ENCODE data around the gene MIPOL1. TPM values are rescaled to one million over a fixed set of nuclear protein-coding genes. Genes with fewer than 3 reads are reported as not detected.

The MIPOL1 gene
- total and polyA plus RNA-seq, 2 of the 4 experiments (the other 2 are of a cell fraction), result 2.7 to 5.9 TPM

DNA sequence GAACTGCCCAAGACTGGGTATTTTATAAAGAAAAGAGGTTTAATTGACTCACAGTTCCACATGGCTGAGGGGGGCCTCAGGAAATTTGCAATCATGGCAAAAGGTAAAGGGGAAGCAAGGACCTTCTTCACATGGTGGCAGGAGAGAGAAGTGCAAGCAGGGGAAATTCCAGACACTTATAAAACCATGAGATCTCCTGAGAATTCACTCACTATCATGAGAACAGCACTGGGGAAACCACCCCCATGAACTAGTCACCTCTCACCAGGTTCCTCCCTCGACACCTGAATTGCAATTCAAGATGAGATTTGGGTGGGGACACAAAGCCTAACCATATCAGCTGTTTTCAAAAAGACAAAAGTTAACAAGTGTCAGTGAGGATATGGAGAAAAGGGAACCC lies 284.7 kb downstream of the MIPOL1 start:
- no peak overlapping the region for H2BK20ac ChIP-seq (ENCODE audit: low read depth, low read length)
- dilution Hi-C loops (cut with HindIII; ENCODE audit: low sequenced_read_pairs, unreplicated experiment) (no loop called here), in situ Hi-C loops (cut with MboI; ENCODE audit: low sequenced_read_pairs) (no loop called here), intact Hi-C loops (cut with micrococcal nuclease) (no loop called here)
- H4K91ac ChIP-seq (ENCODE audit: insufficient read depth, low read depth, low read length), result no peak overlapping the region
- no peak overlapping the region for H3K9ac ChIP-seq (ENCODE audit: low read depth, low read length)
- no peak overlapping the region for H2AK9ac ChIP-seq (replicated peaks; ENCODE audit: low read depth, low read length, poor library complexity)
- H3K9me1 ChIP-seq (ENCODE audit: insufficient read depth, low read length), result no peaks in the 10 kb centered on the region
- no peak overlapping the region for H4K5ac ChIP-seq (ENCODE audit: low read depth, low read length)
- H4K20me1 ChIP-seq (ENCODE audit: insufficient read depth, low read length), result no peaks in the 10 kb centered on the region
- H2BK5ac ChIP-seq (ENCODE audit: low read depth, low read length, poor library complexity, severe bottlenecking), result no peak overlapping the region
- ChIA-PET CTCF (no interaction called here), POLR2A (ENCODE audit: unreplicated experiment) (no interaction called here)
- no peak for TF ChIP-seq NFE2L2 (IDR thresholded peaks at IDR 0.05; ENCODE audit: low read depth, low read length)
- no peak for TF ChIP-seq RAD21 (IDR thresholded peaks at IDR 0.05; ENCODE audit: low read length)
- no peak for TF ChIP-seq CHD1 (IDR thresholded peaks at IDR 0.05; ENCODE audit: low read depth, low read length)
- no peak for TF ChIP-seq BHLHE40 (IDR thresholded peaks at IDR 0.05; ENCODE audit: low read depth, low read length)
- no peak for TF ChIP-seq POLR2A (IDR thresholded peaks at IDR 0.05; ENCODE audit: low read depth, low read length)
- TF ChIP-seq MXI1 (IDR thresholded peaks at IDR 0.05; ENCODE audit: borderline replicate concordance, low read depth, low read length), result no peak
- TF ChIP-seq, protein P1, sequence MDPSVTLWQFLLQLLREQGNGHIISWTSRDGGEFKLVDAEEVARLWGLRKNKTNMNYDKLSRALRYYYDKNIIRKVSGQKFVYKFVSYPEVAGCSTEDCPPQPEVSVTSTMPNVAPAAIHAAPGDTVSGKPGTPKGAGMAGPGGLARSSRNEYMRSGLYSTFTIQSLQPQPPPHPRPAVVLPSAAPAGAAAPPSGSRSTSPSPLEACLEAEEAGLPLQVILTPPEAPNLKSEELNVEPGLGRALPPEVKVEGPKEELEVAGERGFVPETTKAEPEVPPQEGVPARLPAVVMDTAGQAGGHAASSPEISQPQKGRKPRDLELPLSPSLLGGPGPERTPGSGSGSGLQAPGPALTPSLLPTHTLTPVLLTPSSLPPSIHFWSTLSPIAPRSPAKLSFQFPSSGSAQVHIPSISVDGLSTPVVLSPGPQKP (IDR thresholded peaks at IDR 0.05; ENCODE audit: borderline replicate concordance, low read depth, low read length), result no peak
- no peak for TF ChIP-seq RCOR1 (IDR thresholded peaks at IDR 0.05; ENCODE audit: insufficient replicate concordance, low read length)
- no peak for TF ChIP-seq MAFK (IDR thresholded peaks at IDR 0.05; ENCODE audit: low read depth, low read length)
- TF ChIP-seq MAZ (IDR thresholded peaks at IDR 0.05; ENCODE audit: borderline replicate concordance, low read depth, low read length), result no peak
- TF ChIP-seq, protein P2, sequence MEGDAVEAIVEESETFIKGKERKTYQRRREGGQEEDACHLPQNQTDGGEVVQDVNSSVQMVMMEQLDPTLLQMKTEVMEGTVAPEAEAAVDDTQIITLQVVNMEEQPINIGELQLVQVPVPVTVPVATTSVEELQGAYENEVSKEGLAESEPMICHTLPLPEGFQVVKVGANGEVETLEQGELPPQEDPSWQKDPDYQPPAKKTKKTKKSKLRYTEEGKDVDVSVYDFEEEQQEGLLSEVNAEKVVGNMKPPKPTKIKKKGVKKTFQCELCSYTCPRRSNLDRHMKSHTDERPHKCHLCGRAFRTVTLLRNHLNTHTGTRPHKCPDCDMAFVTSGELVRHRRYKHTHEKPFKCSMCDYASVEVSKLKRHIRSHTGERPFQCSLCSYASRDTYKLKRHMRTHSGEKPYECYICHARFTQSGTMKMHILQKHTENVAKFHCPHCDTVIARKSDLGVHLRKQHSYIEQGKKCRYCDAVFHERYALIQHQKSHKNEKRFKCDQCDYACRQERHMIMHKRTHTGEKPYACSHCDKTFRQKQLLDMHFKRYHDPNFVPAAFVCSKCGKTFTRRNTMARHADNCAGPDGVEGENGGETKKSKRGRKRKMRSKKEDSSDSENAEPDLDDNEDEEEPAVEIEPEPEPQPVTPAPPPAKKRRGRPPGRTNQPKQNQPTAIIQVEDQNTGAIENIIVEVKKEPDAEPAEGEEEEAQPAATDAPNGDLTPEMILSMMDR (conservative IDR thresholded peaks at IDR 0.05; ENCODE audit: low read depth, low read length), result no peak
- no peak for TF ChIP-seq CEBPB (IDR thresholded peaks at IDR 0.05; ENCODE audit: low read depth, low read length)
- no peak overlapping the region for H3K4me3 ChIP-seq (ENCODE audit: insufficient read depth, low read depth, low read length)
- H3K4ac ChIP-seq (ENCODE audit: low read depth, low read length), result no peak overlapping the region
- no peaks in the 10 kb centered on the region for H3K27me3 ChIP-seq (ENCODE audit: control insufficient read depth, insufficient read depth, low read length)
- BruUV-seq (replicated peaks), result no TSS peak
- no peaks in the 10 kb centered on the region for H3K79me1 ChIP-seq (ENCODE audit: low read depth in 1 of 2, low read length in 2 of 2)
- H2BK15ac ChIP-seq (ENCODE audit: low read depth, low read length), result no peak overlapping the region
- no peak overlapping the region for H3K23ac ChIP-seq (ENCODE audit: low read depth, low read length)
- no CpG with 5 or more reads among the region's 1 CpG for WGBS, 2 experiments (ENCODE audit: extremely low coverage in 2 of 2, insufficient read length in 1 of 2)
- no peak overlapping the region for H3K18ac ChIP-seq (ENCODE audit: low read depth, low read length)
- no peak overlapping the region for H3K4me2 ChIP-seq (ENCODE audit: low read depth, low read length)
- no peak overlapping the region for H2AFZ ChIP-seq (replicated peaks; ENCODE audit: low read length, poor library complexity)
- H4K8ac ChIP-seq (ENCODE audit: low read depth in 2 of 2, low read length in 2 of 2), result no peak overlapping the region
- H3K56ac ChIP-seq (ENCODE audit: extremely low read depth, insufficient read depth, low read length), result no peak overlapping the region
- no peak for ATAC-seq (ENCODE audit: low read depth)
- H2AK5ac ChIP-seq (ENCODE audit: low read depth, low read length), result no peak overlapping the region
- no peaks in the 10 kb centered on the region for H3K36me3 ChIP-seq (ENCODE audit: control insufficient read depth, insufficient read depth, low read length)
- no peak overlapping the region for H3K14ac ChIP-seq (replicated peaks; ENCODE audit: low read depth, low read length)
- no peak for DNase-seq
- no peaks in the 10 kb centered on the region for H3K9me3 ChIP-seq (ENCODE audit: control insufficient read depth, insufficient read depth, low read length)
- H3K27ac ChIP-seq (ENCODE audit: insufficient read depth, low read length), result no peak overlapping the region
- no peaks in the 10 kb centered on the region for H3K4me1 ChIP-seq (ENCODE audit: control insufficient read depth, insufficient read depth, low read length)
- H2BK120ac ChIP-seq (ENCODE audit: low read depth, low read length), result no peak overlapping the region
